Activated CD4-positive, alpha-beta memory T cell treated with anti-CD3 and anti-CD28 coated beads, Interleukin-2, amount 10 ng/mL, durations not matched to agents 7 days and 5 days (primary cell): ENCODE results near the gene VPS37B. TPM values are rescaled to one million over a fixed set of nuclear protein-coding genes. Genes with fewer than 3 reads are reported as not detected.

Source experiments
- CTCF ChIA-PET: fragments of 350-600 bp; sonication (Branson Sonifier 250); formaldehyde crosslinking; loops from one replicate; lab custom pipeline; 2021; ENCODE audit warnings: antibody characterized with exemption, inconsistent platforms; lab: Charles Lee
- POLR2A ChIA-PET: fragments of 350-600 bp; sonication (Branson Sonifier 250); formaldehyde crosslinking; loops from one replicate; lab custom pipeline; 2021; ENCODE audit warnings: antibody characterized with exemption; lab: Charles Lee
- DNase-seq: peaks from one replicate; pipeline ENCODE4 v3.0.0-alpha.2; 2020
- H3K27ac Mint-ChIP-seq: one replicate; pipeline ENCODE4 v1.8.0; 2021; ENCODE audit warnings: mild to moderate bottlenecking, mixed read lengths
- H3K27me3 Mint-ChIP-seq: one replicate; pipeline ENCODE4 v1.8.0; 2021; ENCODE audit warnings: mixed read lengths
- H3K36me3 Mint-ChIP-seq: one replicate; pipeline ENCODE4 v1.8.0; 2021; ENCODE audit warnings: low read depth, mixed read lengths
- H3K4me1 Mint-ChIP-seq: one replicate; pipeline ENCODE4 v1.8.0; 2021; ENCODE audit warnings: mixed read lengths
- H3K4me3 Mint-ChIP-seq: one replicate; pipeline ENCODE4 v1.8.0; 2021; ENCODE audit warnings: mild to moderate bottlenecking, mixed read lengths
- H3K9me3 Mint-ChIP-seq: one replicate; pipeline ENCODE4 v1.8.0; 2021; ENCODE audit warnings: mixed read lengths
- total RNA-seq, 2 experiments: library from RNA; stranded (reverse); gene quantifications; one replicate each; pipeline ENCODE4 v1.2.3, GENCODE V29; 2021

Gene VPS37B
- total RNA-seq, 2 experiments from 2014 or later, result 27.1 to 27.7 TPM

DNA sequence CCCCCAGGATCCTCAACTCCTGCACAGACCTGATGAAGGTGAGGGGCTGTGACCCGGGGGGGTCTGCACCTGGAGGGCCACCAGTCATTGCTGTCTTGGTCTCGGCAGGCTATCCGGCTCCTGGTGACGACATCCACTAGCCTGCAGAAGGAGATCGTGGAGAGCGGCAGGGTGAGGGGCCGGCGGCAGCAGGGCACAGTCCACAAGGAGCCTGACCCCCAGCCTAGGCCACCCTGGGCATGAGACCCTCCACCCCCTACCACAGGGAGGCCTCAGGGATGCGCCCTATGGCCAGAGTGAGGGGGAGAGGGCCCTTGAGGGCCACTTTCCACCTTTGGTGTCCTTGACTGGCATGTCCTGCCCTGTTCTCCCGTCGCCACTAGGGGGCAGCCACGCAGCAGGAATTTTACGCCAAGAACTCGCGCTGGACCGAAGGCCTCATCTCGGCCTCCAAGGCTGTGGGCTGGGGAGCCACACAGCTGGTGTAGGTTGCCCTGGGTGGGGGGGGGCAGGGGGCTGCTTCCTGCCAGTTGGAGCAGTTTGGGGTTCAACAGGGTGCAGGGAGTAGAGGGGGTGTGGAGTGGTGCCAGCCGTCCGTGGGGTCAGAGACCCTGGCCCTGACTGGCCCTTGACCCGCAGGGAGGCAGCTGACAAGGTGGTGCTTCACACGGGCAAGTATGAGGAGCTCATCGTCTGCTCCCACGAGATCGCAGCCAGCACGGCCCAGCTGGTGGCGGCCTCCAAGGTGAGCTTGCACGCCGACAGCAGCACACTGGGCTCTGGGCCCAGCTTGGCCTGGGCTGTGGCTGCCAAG is 35.7 kb downstream of the VPS37B start:
- peak; percentile 84 for DNase-seq
- Mint-ChIP-seq H3K9me3 (no peaks in the 10 kb centered on the region), H3K27ac (no peak overlapping the region), H3K27me3 (no peaks in the 10 kb centered on the region), H3K36me3 (peaks cover 10% of the 10 kb centered on the region), H3K4me3 (no peak overlapping the region), H3K4me1 (no peaks in the 10 kb centered on the region)
- ChIA-PET POLR2A (interaction anchor here (1.2 kb wide), 1 partner anchor 87 kb away, joined by 9 read pairs; no protein-coding TSS in a partner anchor), CTCF (interaction anchor here (0.5 to 4.7 kb wide), 12 partner anchors 11 to 115 kb away, joined by 3 to 74 read pairs (median 6); partner anchors contain the start of genes ABCB9 and OGFOD2)

DNA sequence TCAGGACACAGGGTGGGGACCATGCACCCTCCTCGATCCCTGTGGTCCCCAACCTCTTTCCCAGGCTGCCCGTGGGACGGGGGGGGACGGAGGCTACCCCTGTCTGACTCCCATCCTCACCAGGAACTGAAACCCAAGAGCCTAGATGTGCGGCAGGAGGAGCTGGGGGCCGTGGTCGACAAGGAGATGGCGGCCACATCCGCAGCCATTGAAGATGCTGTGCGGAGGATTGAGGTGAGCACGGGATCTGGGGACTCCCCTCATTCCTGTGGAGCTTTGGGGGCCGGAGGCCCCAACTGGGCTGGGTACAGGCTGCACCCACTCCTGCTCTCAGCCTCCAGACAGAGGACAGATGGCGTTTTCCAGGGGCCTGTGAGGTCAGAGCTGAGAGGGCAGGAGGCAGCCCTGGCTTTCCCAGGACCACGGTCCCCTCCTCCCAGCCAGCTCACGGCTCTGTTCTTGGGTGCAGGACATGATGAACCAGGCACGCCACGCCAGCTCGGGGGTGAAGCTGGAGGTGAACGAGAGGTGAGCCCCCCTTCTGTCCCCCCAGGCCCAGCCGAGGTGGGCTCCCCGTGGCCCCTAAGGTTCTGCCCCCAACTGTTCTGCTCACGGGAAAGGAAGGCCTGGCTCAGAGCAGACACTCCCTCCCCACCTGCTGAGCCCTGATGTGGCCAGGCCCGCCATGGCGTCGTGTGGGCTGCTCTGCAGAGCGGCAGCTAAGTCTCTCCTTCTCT is 36.5 kb downstream of the VPS37B start:
- CTCF ChIA-PET, result interaction anchor here (3.1 to 4.7 kb wide), 3 partner anchors 66 to 94 kb away, joined by 13 to 74 read pairs (median 26); no protein-coding TSS in a partner anchor
- no peak for DNase-seq
- no peaks in the 10 kb centered on the region for H3K4me1 Mint-ChIP-seq
- H3K36me3 Mint-ChIP-seq, result peaks cover 2% of the 10 kb centered on the region
- no peaks in the 10 kb centered on the region for H3K27me3 Mint-ChIP-seq
- H3K4me3 Mint-ChIP-seq, result no peak overlapping the region
- no peak overlapping the region for H3K27ac Mint-ChIP-seq
- H3K9me3 Mint-ChIP-seq, result no peaks in the 10 kb centered on the region
- POLR2A ChIA-PET, result no interaction called here

- H3K36me3 Mint-ChIP-seq, result no peaks in the 10 kb centered on the region
- H3K4me3 Mint-ChIP-seq, result no peak overlapping the region
- H3K4me1 Mint-ChIP-seq, result no peaks in the 10 kb centered on the region
- no peak overlapping the region for H3K27ac Mint-ChIP-seq
- no peaks in the 10 kb centered on the region for H3K27me3 Mint-ChIP-seq
- ChIA-PET POLR2A (no interaction called here), CTCF (interaction anchor here (3.1 to 4.7 kb wide), 3 partner anchors 65 to 94 kb away, joined by 13 to 74 read pairs (median 26); no protein-coding TSS in a partner anchor)
- DNase-seq, result no peak
- no peaks in the 10 kb centered on the region for H3K9me3 Mint-ChIP-seq
Measured at GRCh38 chr12:122858591-122859302, 37.2 kb downstream of the VPS37B start.

DNA sequence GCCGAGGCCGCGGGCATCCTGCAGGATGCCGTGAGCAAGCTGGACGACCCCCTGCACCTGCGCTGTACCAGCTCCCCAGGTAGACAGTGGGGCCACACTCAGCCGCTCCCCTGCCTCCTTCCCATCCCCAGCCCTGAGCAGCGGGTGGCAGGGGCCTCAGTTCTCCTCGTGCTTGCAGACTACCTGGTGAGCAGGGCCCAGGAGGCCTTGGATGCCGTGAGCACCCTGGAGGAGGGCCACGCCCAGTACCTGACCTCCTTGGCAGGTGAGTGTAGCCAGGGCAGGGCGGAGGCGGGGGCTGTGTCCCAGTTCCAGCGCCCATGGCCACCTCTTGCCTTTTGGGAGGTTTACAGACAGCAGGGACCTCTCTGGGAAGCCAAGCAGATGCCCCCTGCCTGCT is 37.8 kb downstream of the VPS37B start:
- no peaks in the 10 kb centered on the region for H3K27me3 Mint-ChIP-seq
- no peaks in the 10 kb centered on the region for H3K9me3 Mint-ChIP-seq
- no peaks in the 10 kb centered on the region for H3K4me1 Mint-ChIP-seq
- CTCF ChIA-PET, result interaction anchor here (0.5 to 4.7 kb wide), 5 partner anchors 64 to 380 kb away, joined by 3 to 74 read pairs (median 4); no protein-coding TSS in a partner anchor
- H3K4me3 Mint-ChIP-seq, result no peak overlapping the region
- H3K36me3 Mint-ChIP-seq, result no peaks in the 10 kb centered on the region
- no peak for DNase-seq
- H3K27ac Mint-ChIP-seq, result no peak overlapping the region
- POLR2A ChIA-PET, result interaction anchor here (2.6 kb wide), 1 partner anchor 13 kb away, joined by 10 read pairs; no protein-coding TSS in a partner anchor

- Mint-ChIP-seq H3K27me3 (no peaks in the 10 kb centered on the region), H3K4me1 (no peaks in the 10 kb centered on the region), H3K27ac (no peak overlapping the region), H3K9me3 (no peaks in the 10 kb centered on the region), H3K36me3 (no peaks in the 10 kb centered on the region), H3K4me3 (no peak overlapping the region)
- POLR2A ChIA-PET, result interaction anchor here (2.6 kb wide), 1 partner anchor 14 kb away, joined by 10 read pairs; no protein-coding TSS in a partner anchor
- DNase-seq, result no peak
- CTCF ChIA-PET, result interaction anchor here (0.7 to 3.1 kb wide), 5 partner anchors 15 to 381 kb away, joined by 3 to 13 read pairs (median 4); no protein-coding TSS in a partner anchor
Measured at GRCh38 chr12:122856999-122857671, 38.8 kb downstream of the VPS37B start.

- DNase-seq, result no peak
- Mint-ChIP-seq H3K27ac (no peak overlapping the region), H3K36me3 (no peaks in the 10 kb centered on the region), H3K27me3 (no peaks in the 10 kb centered on the region), H3K9me3 (no peaks in the 10 kb centered on the region), H3K4me3 (no peak overlapping the region), H3K4me1 (no peaks in the 10 kb centered on the region)
- CTCF ChIA-PET, result interaction anchor here (0.7 to 1.5 kb wide), 2 partner anchors 16 to 96 kb away, joined by 3 to 5 read pairs; no protein-coding TSS in a partner anchor
- POLR2A ChIA-PET, result interaction anchor here (2.6 kb wide), 1 partner anchor 15 kb away, joined by 10 read pairs; no protein-coding TSS in a partner anchor
Measured at GRCh38 chr12:122855928-122856831, 39.7 kb downstream of the VPS37B start.

DNA sequence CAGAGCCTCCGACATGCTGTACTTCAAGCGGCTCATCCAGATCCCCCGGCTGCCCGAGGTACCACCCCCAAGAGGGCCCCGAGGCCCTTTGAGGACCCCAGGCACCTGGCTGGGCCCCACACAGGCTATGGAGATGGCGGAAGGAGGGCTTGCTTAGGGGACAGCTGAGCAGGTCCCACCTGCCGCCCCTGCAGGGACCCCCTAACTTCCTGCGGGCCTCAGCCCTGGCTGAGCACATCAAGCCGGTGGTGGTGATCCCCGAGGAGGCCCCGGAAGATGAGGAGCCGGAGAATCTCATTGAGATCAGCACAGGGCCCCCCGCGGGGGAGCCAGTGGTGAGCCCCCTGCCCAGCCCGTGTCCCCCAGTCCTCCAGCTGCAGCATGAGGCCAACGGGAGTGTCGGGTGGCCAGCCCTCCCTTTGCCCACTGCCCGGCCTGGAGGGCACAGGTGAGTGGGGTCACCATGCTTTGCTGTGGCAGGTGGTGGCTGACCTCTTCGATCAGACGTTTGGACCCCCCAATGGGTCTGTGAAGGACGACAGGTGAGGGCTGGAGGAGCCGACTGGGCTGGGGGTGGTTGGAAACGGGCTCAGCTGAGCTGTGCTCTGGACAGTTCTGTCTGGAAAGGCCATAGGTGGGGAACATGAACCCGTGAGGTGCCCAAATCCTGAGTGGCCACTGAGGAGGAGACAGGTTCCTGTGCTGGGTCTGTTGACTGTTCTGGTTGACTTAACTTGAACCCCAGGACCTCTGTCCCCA is 40.7 kb downstream of the VPS37B start:
- Mint-ChIP-seq H3K27me3 (no peaks in the 10 kb centered on the region), H3K27ac (no peak overlapping the region), H3K9me3 (no peaks in the 10 kb centered on the region), H3K4me1 (no peaks in the 10 kb centered on the region), H3K36me3 (no peaks in the 10 kb centered on the region), H3K4me3 (no peak overlapping the region)
- ChIA-PET POLR2A (interaction anchor here (2.6 kb wide), 1 partner anchor 16 kb away, joined by 10 read pairs; no protein-coding TSS in a partner anchor), CTCF (no interaction called here)
- DNase-seq, result no peak

DNA sequence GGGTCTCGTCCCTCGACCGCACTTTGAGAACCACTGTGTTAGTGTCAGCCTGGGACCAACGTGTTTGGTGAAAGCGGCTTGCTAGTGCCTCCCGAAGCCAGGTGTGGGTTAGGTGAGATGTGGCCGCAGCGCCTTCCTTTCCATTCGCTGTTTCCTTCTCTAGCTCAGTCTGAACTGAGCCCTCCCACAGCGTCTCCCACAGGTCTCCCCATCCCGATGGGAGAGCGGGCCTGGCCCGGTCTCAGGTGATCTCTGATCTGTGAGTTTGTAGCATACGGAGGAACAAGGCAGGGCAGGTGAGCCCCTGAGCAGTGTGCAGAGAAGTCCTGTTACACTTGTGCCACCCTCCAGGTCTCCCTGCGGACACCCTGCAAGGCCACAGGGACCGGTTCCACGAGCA is 41.4 kb downstream of the VPS37B start:
- ChIA-PET CTCF (no interaction called here), POLR2A (no interaction called here)
- H3K27me3 Mint-ChIP-seq, result no peaks in the 10 kb centered on the region
- no peak overlapping the region for H3K4me3 Mint-ChIP-seq
- no peaks in the 10 kb centered on the region for H3K36me3 Mint-ChIP-seq
- no peak overlapping the region for H3K27ac Mint-ChIP-seq
- H3K9me3 Mint-ChIP-seq, result no peaks in the 10 kb centered on the region
- H3K4me1 Mint-ChIP-seq, result no peaks in the 10 kb centered on the region
- DNase-seq, result no peak

DNA sequence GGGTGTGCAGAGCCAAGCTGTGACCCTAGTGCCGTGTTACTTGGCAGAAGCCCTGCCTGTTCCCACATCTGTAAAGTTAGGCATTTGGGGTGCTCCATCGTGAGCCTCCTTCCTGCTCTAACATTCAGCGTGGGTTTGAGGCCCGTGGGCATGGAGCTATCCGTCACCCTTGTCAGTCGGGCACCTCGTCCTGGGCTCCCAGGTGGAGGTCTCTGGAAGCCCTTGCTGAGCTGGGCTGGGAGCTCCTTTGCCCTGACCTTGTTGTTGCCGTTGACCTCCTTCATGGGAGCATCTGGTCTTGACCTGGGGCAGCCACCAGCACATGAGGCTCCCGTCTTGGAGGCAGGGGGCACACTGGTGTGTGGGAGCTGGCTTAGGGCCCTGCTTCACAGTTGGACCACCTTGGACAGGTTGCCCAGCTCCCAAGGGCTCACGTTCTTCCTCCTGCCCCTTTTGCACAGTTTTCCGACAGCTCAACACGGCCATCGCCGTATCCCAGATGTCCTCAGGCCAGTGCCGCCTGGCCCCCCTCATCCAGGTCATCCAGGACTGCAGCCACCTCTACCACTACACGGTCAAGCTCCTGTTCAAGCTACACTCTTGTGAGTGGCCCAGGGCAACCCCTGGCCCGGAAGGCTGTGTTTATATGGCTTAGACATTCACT is 42.2 kb downstream of the VPS37B start:
- Mint-ChIP-seq H3K4me3 (no peak overlapping the region), H3K27me3 (no peaks in the 10 kb centered on the region), H3K36me3 (no peaks in the 10 kb centered on the region), H3K27ac (no peak overlapping the region), H3K4me1 (no peaks in the 10 kb centered on the region), H3K9me3 (no peaks in the 10 kb centered on the region)
- POLR2A ChIA-PET, result no interaction called here
- DNase-seq, result no peak
- CTCF ChIA-PET, result no interaction called here

- DNase-seq, result no peak
- ChIA-PET POLR2A (no interaction called here), CTCF (no interaction called here)
- no peaks in the 10 kb centered on the region for H3K4me1 Mint-ChIP-seq
- H3K36me3 Mint-ChIP-seq, result no peaks in the 10 kb centered on the region
- no peak overlapping the region for H3K27ac Mint-ChIP-seq
- no peaks in the 10 kb centered on the region for H3K9me3 Mint-ChIP-seq
- no peak overlapping the region for H3K4me3 Mint-ChIP-seq
- no peaks in the 10 kb centered on the region for H3K27me3 Mint-ChIP-seq
Measured at GRCh38 chr12:122852336-122853275, 43.3 kb downstream of the VPS37B start.
